ENCODE measurements around the gene ZNF484.

The ZNF484 gene

GRCh38 chr9:92795598-92796336 lies 82.1 kb downstream of the ZNF484 start:
- FAIRE-seq: no peak
- no peak for DNase-seq (ENCODE audit: insufficient read length, low spot score)

All from GM19239 (cell line).